NCI-H226 (cell line): ENCODE data around the gene LCOR.

Experiments used
- DNase-seq: peaks from one replicate; pipeline ENCODE4 v3.0.0-alpha.2; 2015

Gene LCOR

GRCh38 chr10:96890580-96890979 is 58.5 kb downstream of the LCOR start:
- peak; percentile 12 for DNase-seq

DNA sequence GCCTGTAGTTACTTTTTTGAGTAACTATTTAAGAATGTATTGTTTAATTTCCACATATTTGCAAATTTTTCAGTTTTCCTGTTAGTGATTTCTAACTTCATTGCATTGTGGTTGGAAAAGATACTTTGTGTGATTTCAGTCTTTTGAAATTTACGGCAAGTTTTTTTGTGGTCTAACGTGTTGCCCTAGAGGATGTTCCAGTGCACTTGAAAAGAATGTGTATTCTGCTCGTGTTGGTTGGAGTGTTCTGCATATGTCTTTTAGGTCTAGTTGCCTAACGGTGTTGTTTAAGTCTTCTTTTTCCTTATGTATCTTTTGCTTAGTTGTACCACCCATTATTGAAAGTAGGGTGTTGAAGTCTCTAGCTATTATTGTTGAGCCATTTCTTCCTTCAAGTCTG is 59.7 kb downstream of the LCOR start:
- DNase-seq = no peak

DNA sequence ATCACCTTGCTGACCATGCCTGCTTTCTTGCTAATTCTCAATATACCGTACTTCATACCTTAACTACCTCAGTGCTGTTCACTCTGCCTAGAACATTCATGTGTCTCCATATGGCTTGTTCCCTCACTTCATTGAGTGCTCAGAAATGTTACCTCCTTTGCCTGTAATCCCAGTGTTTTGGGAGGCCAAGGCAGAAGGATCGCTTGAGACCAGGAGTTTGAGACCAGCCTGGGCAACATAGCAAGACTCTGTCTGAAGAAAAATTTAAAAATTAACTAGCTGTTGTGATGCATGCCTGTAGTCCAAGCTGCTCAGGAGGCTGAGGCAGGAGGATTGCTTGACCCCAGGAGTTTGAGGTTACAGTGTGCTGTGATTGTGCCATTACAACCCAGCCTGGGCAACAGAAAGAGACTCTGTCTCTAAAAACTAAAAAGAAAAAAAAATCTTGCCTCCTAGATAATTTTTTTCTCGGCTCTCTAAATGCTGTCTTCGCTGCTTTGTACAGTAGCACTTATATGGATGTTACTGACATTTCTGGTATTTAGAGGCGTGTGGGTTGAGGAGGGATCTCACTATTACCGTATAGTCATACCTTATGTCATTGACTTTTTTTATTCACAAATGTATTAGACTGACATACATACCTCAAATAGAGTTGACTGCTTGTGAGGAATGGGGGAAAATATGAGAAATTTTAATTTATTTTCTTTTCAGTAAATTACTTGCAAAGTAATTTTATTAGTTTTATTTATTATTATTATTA is 63.7 kb downstream of the LCOR start:
- no peak for DNase-seq

GRCh38 chr10:96896884-96897589 is 64.9 kb downstream of the LCOR start:
- DNase-seq = no peak

DNA sequence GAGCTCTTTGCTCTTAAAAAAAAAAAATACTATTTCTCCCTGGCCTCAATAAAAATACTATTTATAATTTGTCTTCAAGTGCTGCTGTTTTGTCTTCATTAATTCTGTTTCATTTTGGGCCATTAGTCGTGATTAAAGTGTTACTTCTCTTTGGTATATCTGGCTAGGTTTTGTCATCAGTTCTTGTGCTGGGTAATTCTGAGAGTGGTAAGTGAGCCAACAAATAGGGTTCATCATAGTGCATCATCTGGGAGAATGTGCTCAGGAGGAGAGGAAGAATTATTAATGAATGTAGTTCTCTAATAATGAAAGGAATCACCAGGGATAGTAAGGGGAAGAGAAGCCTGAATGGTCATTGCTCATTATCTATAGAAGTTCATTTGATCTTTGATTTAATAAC is 70.0 kb downstream of the LCOR start:
- DNase-seq = no peak

DNA sequence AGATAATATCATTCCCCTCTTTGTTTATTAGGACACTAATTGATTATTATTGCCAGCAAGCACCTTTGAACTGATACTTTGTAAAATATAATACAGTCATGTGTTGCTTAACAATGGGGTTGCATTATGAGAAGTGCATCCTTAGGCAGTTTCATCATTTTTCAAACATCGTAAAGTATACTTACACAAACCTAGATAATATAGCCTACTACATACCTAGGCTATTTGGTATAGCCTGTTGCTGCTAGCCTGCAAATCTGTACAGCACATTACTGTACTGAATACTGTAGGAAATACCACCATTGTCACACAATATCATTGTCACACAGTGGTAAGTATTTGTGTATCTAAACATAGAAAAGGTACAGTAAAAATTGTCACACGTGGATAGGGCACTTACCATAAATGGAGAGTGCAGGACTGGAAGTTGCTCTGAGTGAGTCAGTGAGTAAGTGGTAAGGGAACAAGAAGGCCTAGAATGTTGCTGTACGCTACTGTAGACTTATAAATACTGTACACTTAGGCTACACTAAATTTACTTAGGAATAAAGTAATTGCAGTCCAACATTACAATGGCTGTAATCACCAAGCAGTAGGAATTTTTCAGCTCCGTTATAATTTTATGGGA is 70.7 kb downstream of the LCOR start:
- no peak for DNase-seq

DNA sequence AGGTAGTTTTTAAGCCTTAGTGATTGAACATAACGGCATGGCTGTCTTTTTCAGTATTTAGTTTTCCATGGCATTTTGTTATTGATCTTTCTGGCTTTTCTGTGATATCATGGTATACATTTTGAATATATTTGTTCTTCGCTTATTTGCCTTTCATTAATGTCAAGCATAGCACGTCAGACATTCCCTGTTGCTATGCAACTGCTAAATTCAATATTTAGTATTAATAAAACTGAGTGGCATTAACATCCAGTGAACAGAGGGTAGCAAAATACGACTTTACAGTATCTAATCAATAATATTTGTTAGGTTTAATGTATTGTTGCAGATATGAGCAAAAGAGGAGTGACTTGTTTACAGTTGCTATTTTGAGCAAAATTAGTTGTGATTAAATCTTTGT is 72.5 kb downstream of the LCOR start:
- no peak for DNase-seq

GRCh38 chr10:96906864-96907263 is 74.8 kb downstream of the LCOR start:
- DNase-seq = no peak

DNA sequence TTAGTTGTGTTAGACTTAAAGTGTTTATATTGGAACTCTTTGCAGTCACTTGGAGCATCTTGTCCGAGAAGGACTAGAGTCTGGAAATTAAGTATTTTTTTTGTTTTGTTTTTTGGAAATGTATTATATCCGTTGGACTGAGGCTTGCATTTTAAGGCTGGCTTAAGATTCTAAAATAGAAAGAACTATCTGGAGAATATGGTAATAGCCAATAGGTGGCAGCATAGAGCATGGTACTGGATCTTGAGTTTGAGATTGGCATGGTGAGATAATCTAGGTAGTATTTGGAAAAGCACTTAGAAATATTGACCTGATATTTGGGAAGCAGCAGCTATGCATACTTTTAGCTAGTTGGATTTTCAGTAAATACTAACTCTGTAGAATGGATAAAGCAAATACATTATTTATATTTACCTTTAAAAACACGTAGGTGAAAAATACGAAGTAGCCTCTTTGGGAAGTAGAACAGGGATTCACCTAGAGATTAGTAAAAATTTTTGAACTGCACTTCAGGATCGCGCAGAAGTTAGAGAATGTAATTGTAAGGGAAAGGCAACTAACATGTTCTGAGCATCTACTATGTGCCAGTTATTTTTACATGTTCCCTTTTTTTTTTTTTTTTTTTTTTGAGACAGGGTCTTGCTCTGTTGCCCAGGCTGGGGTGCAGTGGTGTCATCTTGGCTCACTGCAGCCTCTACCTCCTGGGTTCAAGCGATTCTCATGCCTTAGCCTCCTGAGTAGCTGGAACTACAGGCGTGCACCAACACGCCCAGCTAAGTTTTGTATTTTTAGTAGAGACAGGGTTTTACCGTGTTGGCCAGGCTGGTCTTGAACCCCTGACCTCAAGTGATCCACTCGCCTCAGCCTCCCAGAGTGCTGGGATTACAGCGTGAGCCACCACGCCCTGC is 78.6 kb downstream of the LCOR start:
- DNase-seq = peak; percentile 20

GRCh38 chr10:96912405-96912804 is 80.3 kb downstream of the LCOR start:
- DNase-seq = no peak

DNA sequence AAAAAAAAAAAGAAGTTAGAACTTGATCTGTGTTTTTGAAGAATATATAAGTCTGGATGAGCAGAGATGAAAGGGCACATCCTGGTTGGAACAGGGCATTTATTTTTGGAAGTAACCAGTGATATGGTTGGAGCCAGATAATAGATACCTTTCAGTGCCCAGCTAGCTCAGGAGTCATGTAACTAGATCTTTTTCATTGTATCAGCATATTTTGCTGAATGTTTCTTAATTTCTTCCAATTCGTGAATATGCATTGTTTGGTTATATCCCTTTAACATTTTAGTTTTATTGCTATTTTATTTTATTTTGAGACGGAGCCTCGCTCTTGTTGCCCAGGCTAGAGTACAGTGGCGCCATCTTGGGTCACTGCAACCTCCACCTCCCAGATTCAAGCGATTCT is 81.8 kb downstream of the LCOR start:
- no peak for DNase-seq

GRCh38 chr10:96917628-96918027 is 85.5 kb downstream of the LCOR start:
- no peak for DNase-seq

DNA sequence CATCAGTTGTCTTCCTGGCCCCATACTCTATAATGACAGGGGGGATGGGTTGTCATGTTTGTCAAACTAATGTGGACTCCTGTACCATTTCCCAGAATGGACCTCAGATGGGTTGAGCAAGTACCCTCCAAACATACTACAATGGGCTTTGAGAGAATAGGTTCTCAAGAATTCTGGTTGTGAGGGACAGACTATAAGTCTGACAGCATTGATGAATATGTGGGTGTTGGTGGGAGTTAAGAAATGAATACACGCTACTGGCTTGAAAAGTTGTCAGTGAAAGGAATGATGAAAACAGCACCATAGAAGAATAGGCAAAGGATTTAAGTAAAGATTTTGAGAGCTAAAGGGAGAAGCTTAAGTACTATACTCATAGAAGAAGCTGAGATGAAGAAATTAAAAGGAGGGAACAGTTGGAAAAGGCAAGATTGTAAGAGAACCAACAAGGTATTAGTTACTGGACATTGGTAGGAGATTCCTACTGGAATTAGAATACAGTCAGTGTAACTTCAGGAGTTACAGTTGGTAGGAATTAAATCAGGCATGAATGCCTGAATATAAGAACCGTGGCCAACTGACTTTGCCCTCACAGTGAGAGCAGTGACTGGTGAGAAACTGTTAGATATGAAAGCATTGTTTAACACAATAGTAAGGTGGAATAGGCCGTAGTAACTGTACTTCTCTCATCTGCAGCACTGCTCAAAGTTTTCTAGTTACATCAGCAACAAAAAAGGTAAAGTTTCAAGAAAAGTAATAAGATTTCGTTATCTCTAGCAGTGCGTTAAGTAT is 86.3 kb downstream of the LCOR start:
- DNase-seq = no peak

GRCh38 chr10:96919785-96920430 is 87.8 kb downstream of the LCOR start:
- DNase-seq = no peak

- DNase-seq = no peak
Observed at GRCh38 chr10:96921655-96922054, 89.6 kb downstream of the LCOR start.

GRCh38 chr10:96922978-96923948 is 91.2 kb downstream of the LCOR start:
- DNase-seq = no peak

DNA sequence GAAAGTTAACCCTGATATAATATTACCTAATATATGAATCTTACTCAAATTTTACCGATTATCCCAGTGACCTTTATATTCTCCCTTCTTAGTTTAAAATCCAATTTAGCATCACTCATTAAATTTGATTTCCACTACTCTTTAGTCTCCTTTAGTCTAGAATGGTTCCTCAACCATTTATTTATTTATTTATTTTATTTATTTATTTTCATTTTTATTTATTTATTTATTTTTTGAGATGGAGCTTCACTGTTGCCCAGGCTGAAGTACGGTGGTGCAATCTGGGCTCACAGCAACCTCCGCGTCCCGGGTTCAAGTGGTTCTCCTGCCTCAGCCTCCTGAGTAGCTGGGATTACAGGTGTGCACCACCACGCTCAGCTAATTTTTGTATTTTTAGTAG is 92.8 kb downstream of the LCOR start:
- DNase-seq = no peak

DNA sequence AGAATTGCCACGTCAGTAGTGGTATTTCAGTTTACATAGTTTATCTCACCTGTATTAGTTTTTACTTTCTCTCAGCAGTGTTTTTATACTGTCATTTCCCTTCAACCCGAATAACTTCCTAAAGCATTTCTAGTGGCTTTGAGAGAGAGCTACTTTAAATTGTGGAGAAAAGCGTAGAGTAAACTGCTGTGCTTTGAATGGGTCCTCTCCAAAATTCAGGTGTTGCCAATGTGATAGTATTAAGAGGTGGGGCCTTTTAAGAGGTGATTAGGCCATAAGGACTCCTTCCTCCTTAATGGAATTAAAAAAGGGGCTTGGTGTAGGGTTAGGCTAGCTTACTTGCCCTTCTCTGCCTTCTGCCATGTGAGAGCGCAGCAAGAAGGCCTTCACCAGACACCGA is 98.4 kb downstream of the LCOR start:
- DNase-seq = no peak

- no peak for DNase-seq
Observed at GRCh38 chr10:96935148-96935547, 103.0 kb downstream of the LCOR start.

DNA sequence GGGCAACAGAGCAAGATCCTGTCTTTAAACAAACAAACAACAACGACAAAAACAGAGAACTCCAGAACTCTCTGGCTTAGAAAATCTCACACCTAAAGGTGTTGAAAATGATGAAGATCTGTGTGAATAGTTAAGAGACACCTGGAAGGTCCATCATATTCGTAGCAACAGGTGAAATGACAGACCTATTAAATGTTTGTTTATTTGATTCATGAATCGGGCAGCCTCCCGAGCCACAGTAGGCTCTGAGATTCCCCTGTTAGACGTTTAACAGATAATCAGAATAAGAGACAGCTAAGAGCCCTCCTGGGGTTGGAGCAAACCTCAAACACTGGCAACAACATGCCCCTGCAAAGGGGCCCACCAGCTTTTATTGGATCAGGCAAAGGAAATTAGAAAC is 103.7 kb downstream of the LCOR start:
- DNase-seq = no peak
